ENCODE measurements around the gene OXCT2. TPM values are rescaled to one million over a fixed set of nuclear protein-coding genes. Genes with fewer than 3 reads are reported as not detected.

Gene OXCT2
- total and polyA plus RNA-seq, 8 donors = 0.55 to 2.3 (median 0.97) TPM

- DNase-seq (peak in 1 of 6 donors; percentile 52), FAIRE-seq (peak; percentile 97), ATAC-seq (peak; percentile 91 to 99 (median 94))
- TF ChIP-seq CTCF (IDR thresholded peaks at IDR 0.05) = peak; percentile 35 to 69 (median 65)
- no peak overlapping the region for H3K27ac ChIP-seq
- no peaks in the 10 kb centered on the region for H3K27me3 ChIP-seq
- no peaks in the 10 kb centered on the region for H3K36me3 ChIP-seq
- peaks cover 0 to 4% (median 0%) of the 10 kb centered on the region in 3 donors for H3K4me1 ChIP-seq
- intact Hi-C loops (cut with DNase I) = loop anchor here in 1 of 3 donors (5.0 kb wide), 1 partner anchor 113 kb away; no protein-coding TSS in a partner anchor
- no peak overlapping the region for H3K4me3 ChIP-seq
- WGBS, 2 donors = 35 to 39% methylated on average over 7 of the region's 7 CpGs
- no peaks in the 10 kb centered on the region for H3K9me3 ChIP-seq
These were observed 50.8 kb downstream of the OXCT2 start for GRCh38 chr1:39720094-39720999.

Other genes starting within 250 kb of the OXCT2 start
- 100 to 1,000 TPM; 322 to 675 (median 563) TPM for gene PABPC4, start 194.6 kb downstream of the OXCT2 start, total RNA-seq
- 100 to 1,000 TPM; 166 to 263 TPM for gene PABPC4, start 194.6 kb downstream of the OXCT2 start, polyA plus RNA-seq
- 10 to 100 TPM; 22.9 to 34.6 (median 32.3) TPM for gene HEYL, start 131.7 kb downstream of the OXCT2 start, total RNA-seq
- gene HEYL, start 131.7 kb downstream of the OXCT2 start, polyA plus RNA-seq = 10 to 100 TPM; 12.0 to 19.3 TPM
- gene NT5C1A, start 99.2 kb downstream of the OXCT2 start, total RNA-seq = 1 to 10 TPM in 4 of 6 donors, under 1 TPM in 2; 0.56 to 4.5 (median 2.3) TPM
- under 1 TPM; 0.07 to 0.34 TPM for gene NT5C1A, start 99.2 kb downstream of the OXCT2 start, polyA plus RNA-seq
- gene HPCAL4, start 79.9 kb downstream of the OXCT2 start, total RNA-seq = 1 to 10 TPM in 4 of 6 donors, under 1 TPM in 2; 0.15 to 7.8 (median 1.9) TPM
- gene HPCAL4, start 79.9 kb downstream of the OXCT2 start, polyA plus RNA-seq = under 1 TPM; 0.61 to 0.76 TPM
- 10 to 100 TPM; 18.1 to 36.8 (median 27.1) TPM for gene PPIE, start 32.5 kb downstream of the OXCT2 start, total RNA-seq
- gene PPIE, start 32.5 kb downstream of the OXCT2 start, polyA plus RNA-seq = 10 to 100 TPM; 23.7 to 42.5 TPM
- gene BMP8B, start 17.5 kb upstream of the OXCT2 start, total RNA-seq = 1 to 10 TPM; 2.4 to 6.4 (median 3.7) TPM
- gene BMP8B, start 17.5 kb upstream of the OXCT2 start, polyA plus RNA-seq = 1 to 10 TPM; 1.4 to 3.0 TPM
- 10 to 100 TPM in 5 of 6 donors, 1 to 10 TPM in 1; 9.9 to 14.5 (median 12.1) TPM for gene TRIT1, start 112.2 kb upstream of the OXCT2 start, total RNA-seq
- 10 to 100 TPM; 14.3 to 17.7 TPM for gene TRIT1, start 112.2 kb upstream of the OXCT2 start, polyA plus RNA-seq
- 10 to 100 TPM in 2 of 6 donors, 1 to 10 TPM in 4; 3.4 to 17.9 (median 7.2) TPM for gene MYCL, start 130.6 kb upstream of the OXCT2 start, total RNA-seq
- gene MYCL, start 130.6 kb upstream of the OXCT2 start, polyA plus RNA-seq = 1 to 10 TPM; 1.4 to 3.0 TPM
- gene MFSD2A, start 183.8 kb upstream of the OXCT2 start, total RNA-seq = 1 to 10 TPM in 1 of 6 donors, under 1 TPM in 4, not detected in 1; 0.16 to 1.0 (median 0.34) TPM
- gene MFSD2A, start 183.8 kb upstream of the OXCT2 start, polyA plus RNA-seq = under 1 TPM; 0.68 to 0.96 TPM

All from pancreas (tissue), 10 donors.